ENCODE measurements around the gene CNR2. TPM values are rescaled to one million over a fixed set of nuclear protein-coding genes. Genes with fewer than 3 reads are reported as not detected.

Gene CNR2
- total and polyA plus RNA-seq, 12 donors = 0.06 to 0.09 (median 0.08) TPM; not detected in 9

GRCh38 chr1:23845163-23845562 lies 68.0 kb downstream of the CNR2 start:
- no peak for DNase-seq
- Histone ChIP-seq H3K4me3 (no peak overlapping the region), H3K9me3 (replicated peaks in 1 of 3) (no peaks in the 10 kb centered on the region), H3K27me3 (no peaks in the 10 kb centered on the region), H3K27ac (no peak overlapping the region), H3K4me1 (replicated peaks in 1 of 2) (no peaks in the 10 kb centered on the region), H3K36me3 (replicated peaks in 1 of 2) (peaks cover 0 to 24% of the 10 kb centered on the region in 2 donors)
- WGBS, 4 donors = 96 to 97% (median 96%) methylated on average over 2 of the region's 2 CpGs
- intact Hi-C loops (cut with DNase I) = no loop called here
- no peak for TF ChIP-seq CTCF (IDR thresholded peaks at IDR 0.05)
- TF ChIP-seq POLR2A (IDR thresholded peaks at IDR 0.05) = no peak

GRCh38 chr1:23843644-23844043 lies 69.5 kb downstream of the CNR2 start:
- H3K27me3 ChIP-seq = no peaks in the 10 kb centered on the region
- no peak overlapping the region for H3K27ac ChIP-seq
- no peak for DNase-seq
- no peaks in the 10 kb centered on the region for H3K9me3 ChIP-seq (replicated peaks in 1 of 3)
- H3K4me3 ChIP-seq = no peak overlapping the region
- peaks cover 0 to 24% of the 10 kb centered on the region in 2 donors for H3K36me3 ChIP-seq (replicated peaks in 1 of 2)
- H3K4me1 ChIP-seq (replicated peaks in 1 of 2) = no peaks in the 10 kb centered on the region
- 87 to 94% (median 89%) methylated on average over 5 of the region's 5 CpGs for WGBS, 4 donors
- intact Hi-C loops (cut with DNase I) = no loop called here
- TF ChIP-seq POLR2A (IDR thresholded peaks at IDR 0.05) = no peak
- TF ChIP-seq CTCF (IDR thresholded peaks at IDR 0.05) = no peak

GRCh38 chr1:23838401-23838866 lies 74.7 kb downstream of the CNR2 start:
- intact Hi-C loops (cut with DNase I) = no loop called here
- H3K9me3 ChIP-seq (replicated peaks in 1 of 3) = no peaks in the 10 kb centered on the region
- peak overlapping the region in 2 of 4 donors; percentile 2 to 36 for H3K4me3 ChIP-seq
- WGBS, 4 donors = 0 to 1% (median 1%) methylated on average over 14 to 21 of the region's 21 CpGs
- no peaks in the 10 kb centered on the region for H3K36me3 ChIP-seq (replicated peaks in 1 of 2)
- peak; percentile 44 to 67 (median 62) for DNase-seq
- peaks cover 0 to 4% of the 10 kb centered on the region in 2 donors for H3K4me1 ChIP-seq (replicated peaks in 1 of 2)
- no peaks in the 10 kb centered on the region for H3K27me3 ChIP-seq
- H3K27ac ChIP-seq = no peak overlapping the region
- TF ChIP-seq POLR2A (IDR thresholded peaks at IDR 0.05) (no peak), CTCF (IDR thresholded peaks at IDR 0.05) (no peak)

DNA sequence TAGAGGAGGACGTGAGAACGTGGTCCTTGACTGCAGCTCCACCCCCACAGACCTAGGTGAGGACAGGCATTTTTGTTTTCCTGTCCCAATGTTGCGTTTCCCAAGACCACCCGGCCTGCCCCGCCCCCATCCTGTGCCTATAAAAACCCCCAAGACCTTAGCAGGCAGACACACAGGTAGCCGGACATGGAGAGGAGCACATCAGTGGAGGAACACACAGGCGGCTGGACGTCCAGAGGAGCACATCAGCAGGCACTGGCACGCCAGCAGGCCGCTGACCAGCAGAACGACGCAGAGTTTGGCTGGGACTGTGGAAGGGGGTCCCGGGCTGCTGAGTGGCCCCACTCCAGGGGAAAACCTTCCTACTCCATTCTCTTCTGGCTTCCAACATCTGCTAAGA lies 75.3 kb downstream of the CNR2 start:
- no peak overlapping the region for H3K27ac ChIP-seq
- TF ChIP-seq CTCF (IDR thresholded peaks at IDR 0.05) = no peak
- TF ChIP-seq POLR2A (IDR thresholded peaks at IDR 0.05) = no peak
- peaks cover 0 to 4% of the 10 kb centered on the region in 2 donors for H3K4me1 ChIP-seq (replicated peaks in 1 of 2)
- intact Hi-C loops (cut with DNase I) = no loop called here
- no peak overlapping the region for H3K4me3 ChIP-seq
- no peaks in the 10 kb centered on the region for H3K9me3 ChIP-seq (replicated peaks in 1 of 3)
- WGBS, 4 donors = 10 to 21% (median 17%) methylated on average over 13 of the region's 13 CpGs
- H3K36me3 ChIP-seq (replicated peaks in 1 of 2) = no peaks in the 10 kb centered on the region
- H3K27me3 ChIP-seq = no peaks in the 10 kb centered on the region
- DNase-seq = peak in 1 of 7 donors; percentile 2
